GM18858 (cell line): ENCODE measurements around the gene DNAL1.
A peak's percentile ranks its signal among the peaks of the same experiment; 100 is the strongest.

Experiments used
- ATAC-seq: cut with Tn5 transposase; IDR thresholded peaks from one replicate; pipeline ENCODE4 v1.9.1; 2021; ENCODE audit not compliant: unreplicated experiment

Gene DNAL1

GRCh38 chr14:73741876-73742519, 97.2 kb downstream of the DNAL1 start:
- no peak for ATAC-seq

GRCh38 chr14:73742520-73743238, 97.9 kb downstream of the DNAL1 start:
- ATAC-seq = no peak

GRCh38 chr14:73743431-73743931, 98.7 kb downstream of the DNAL1 start:
- peak; percentile 61 for ATAC-seq

GRCh38 chr14:73744175-73744867, 99.5 kb downstream of the DNAL1 start:
- no peak for ATAC-seq

- no peak for ATAC-seq
Observed at GRCh38 chr14:73744874-73745529, 100.2 kb downstream of the DNAL1 start.

GRCh38 chr14:73745571-73746519, 101.1 kb downstream of the DNAL1 start:
- ATAC-seq = no peak

GRCh38 chr14:73746520-73747378, 102.0 kb downstream of the DNAL1 start:
- ATAC-seq = no peak

- no peak for ATAC-seq
Observed at GRCh38 chr14:73747379-73748211, 102.8 kb downstream of the DNAL1 start.

GRCh38 chr14:73748858-73749357, 104.1 kb downstream of the DNAL1 start:
- no peak for ATAC-seq

GRCh38 chr14:73749706-73750530, 105.1 kb downstream of the DNAL1 start:
- no peak for ATAC-seq

GRCh38 chr14:73750531-73750901, 105.7 kb downstream of the DNAL1 start:
- ATAC-seq = no peak

GRCh38 chr14:73751157-73751691, 106.4 kb downstream of the DNAL1 start:
- no peak for ATAC-seq

- no peak for ATAC-seq
Observed at GRCh38 chr14:73752297-73752992, 107.7 kb downstream of the DNAL1 start.
